Neural progenitor cell (in vitro differentiated cells): ENCODE data around the gene CANT1. TPM values are rescaled to one million over a fixed set of nuclear protein-coding genes. Genes with fewer than 3 reads are reported as not detected.
A peak's percentile ranks its signal among the peaks of the same experiment; 100 is the strongest.

Experiments used
- DNase-seq: peaks from one replicate; pipeline ENCODE4 v3.0.0-alpha.2; 2016; ENCODE audit warnings: low spot score
- H2AFZ ChIP-seq: fragments of 200-600 bp; sonication (generic); replicated peaks from 2 replicates; pipeline ENCODE4 v1.6.1; 2016; ENCODE audit warnings: antibody characterized with exemption
- H3F3A ChIP-seq: fragments of 200-600 bp; sonication (generic); 2 replicates; pipeline ENCODE4 v1.6.1; 2016; ENCODE audit warnings: antibody characterized with exemption, low read depth
- H3K27ac ChIP-seq: fragments of 200-600 bp; sonication (generic); 2 replicates; pipeline ENCODE4 v1.5.1; 2016; ENCODE audit warnings: mild to moderate bottlenecking
- H3K27me3 ChIP-seq: fragments of 200-600 bp; sonication (generic); 2 replicates; pipeline ENCODE4 v1.6.1; 2016; ENCODE audit warnings: mild to moderate bottlenecking, moderate library complexity
- H3K36me3 ChIP-seq: fragments of 200-600 bp; sonication (generic); 2 replicates; pipeline ENCODE4 v1.5.1; 2016
- H3K4me1 ChIP-seq: fragments of 200-600 bp; sonication (generic); 2 replicates; pipeline ENCODE4 v1.6.1; 2016; ENCODE audit warnings: mixed run types
- H3K4me2 ChIP-seq: fragments of 200-600 bp; sonication (generic); 2 replicates; pipeline ENCODE4 v1.6.1; 2016
- H3K4me3 ChIP-seq: fragments of 200-600 bp; sonication (generic); 2 replicates; pipeline ENCODE4 v1.5.1; 2016
- H3K79me2 ChIP-seq: fragments of 200-600 bp; sonication (generic); 2 replicates; pipeline ENCODE4 v1.6.1; 2016; ENCODE audit warnings: low read depth
- H3K9ac ChIP-seq: fragments of 200-600 bp; sonication (generic); 2 replicates; pipeline ENCODE4 v1.6.1; 2016
- H3K9me3 ChIP-seq: fragments of 200-600 bp; sonication (generic); 2 replicates; pipeline ENCODE4 v1.5.1; 2016; ENCODE audit warnings: low read depth
- H4K20me1 ChIP-seq: fragments of 200-600 bp; sonication (generic); 2 replicates; pipeline ENCODE4 v1.6.1; 2016; ENCODE audit warnings: low read depth
- H3K27ac Mint-ChIP-seq: 3 replicates; pipeline ENCODE4 v1.8.0; 2021; ENCODE audit warnings: mixed read lengths
- H3K27me3 Mint-ChIP-seq: 2 replicates; pipeline ENCODE4 v1.8.0; 2022; ENCODE audit warnings: low read depth, mild to moderate bottlenecking, inconsistent platforms, moderate library complexity, mixed read lengths; ENCODE audit not compliant: insufficient read depth
- H3K36me3 Mint-ChIP-seq: 3 replicates; pipeline ENCODE4 v1.8.0; 2021; ENCODE audit warnings: mixed read lengths
- H3K4me1 Mint-ChIP-seq: 3 replicates; pipeline ENCODE4 v1.8.0; 2021; ENCODE audit warnings: mixed read lengths
- H3K4me3 Mint-ChIP-seq: 3 replicates; pipeline ENCODE4 v1.8.0; 2021; ENCODE audit warnings: mild to moderate bottlenecking, moderate library complexity, mixed read lengths
- H3K9me3 Mint-ChIP-seq: 3 replicates; pipeline ENCODE4 v1.8.0; 2020; ENCODE audit warnings: mixed read lengths
- CTCF ChIP-seq: fragments of 200-600 bp; sonication (generic); IDR thresholded peaks from 2 replicates; pipeline ENCODE4 v1.5.1; 2017; ENCODE audit warnings: antibody characterized with exemption, mild to moderate bottlenecking
- EZH2 ChIP-seq: fragments of 200-600 bp; sonication (generic); IDR thresholded peaks from 2 replicates; pipeline ENCODE4 v1.6.1; 2017; ENCODE audit warnings: antibody characterized with exemption, mild to moderate bottlenecking, moderate library complexity
- EZH2phosphoT487 ChIP-seq: fragments of 200-600 bp; sonication (generic); IDR thresholded peaks from 2 replicates; pipeline ENCODE4 v1.6.1; 2017; ENCODE audit warnings: antibody characterized with exemption
- total RNA-seq: library from RNA; depleted of rRNA; stranded (reverse); fragments of >200 nt; gene quantifications from 2 replicates; pipeline ENCODE4 v1.2.3, GENCODE V29; 2015; ENCODE audit warnings: low replicate concordance

The CANT1 gene
- total RNA-seq, 1 donor from 2014 or later, result 24.3 TPM

GRCh38 chr17:78951967-78952551, 57.5 kb downstream of the CANT1 start:
- DNase-seq, result no peak
- Histone ChIP-seq H3K27ac (no peak overlapping the region), H3K79me2 (no peaks in the 10 kb centered on the region), H3K9me3 (no peaks in the 10 kb centered on the region), H3K4me2 (no peak overlapping the region), H4K20me1 (no peaks in the 10 kb centered on the region), H3K4me3 (no peak overlapping the region), H3K36me3 (no peaks in the 10 kb centered on the region), H2AFZ (peak overlapping the region; percentile 85), H3F3A (no peaks in the 10 kb centered on the region), H3K27me3 (no peaks in the 10 kb centered on the region), H3K4me1 (peaks cover 4% of the 10 kb centered on the region), H3K9ac (no peak overlapping the region)
- no peak overlapping the region for H3K4me3 Mint-ChIP-seq
- peaks cover 21% of the 10 kb centered on the region for H3K9me3 Mint-ChIP-seq
- TF ChIP-seq EZH2, result no peak
- TF ChIP-seq CTCF, result no peak
- TF ChIP-seq EZH2phosphoT487, result no peak
- H3K27me3 Mint-ChIP-seq, result peaks cover 25% of the 10 kb centered on the region
- H3K27ac Mint-ChIP-seq, result no peak overlapping the region
- peaks cover 62% of the 10 kb centered on the region for H3K4me1 Mint-ChIP-seq
- H3K36me3 Mint-ChIP-seq, result peaks cover 4% of the 10 kb centered on the region

GRCh38 chr17:78950870-78951269, 58.7 kb downstream of the CANT1 start:
- Histone ChIP-seq H3K9ac (no peak overlapping the region), H3F3A (no peaks in the 10 kb centered on the region), H3K9me3 (no peaks in the 10 kb centered on the region), H3K4me1 (peaks cover 4% of the 10 kb centered on the region), H3K4me3 (no peak overlapping the region), H3K36me3 (no peaks in the 10 kb centered on the region), H2AFZ (no peak overlapping the region), H3K79me2 (no peaks in the 10 kb centered on the region), H3K27me3 (no peaks in the 10 kb centered on the region), H3K27ac (no peak overlapping the region), H3K4me2 (no peak overlapping the region), H4K20me1 (no peaks in the 10 kb centered on the region)
- no peak for DNase-seq
- peak overlapping the region; percentile 42 for H3K27ac Mint-ChIP-seq
- peaks cover 57% of the 10 kb centered on the region for H3K4me1 Mint-ChIP-seq
- peaks cover 4% of the 10 kb centered on the region for H3K36me3 Mint-ChIP-seq
- H3K27me3 Mint-ChIP-seq, result peaks cover 22% of the 10 kb centered on the region
- H3K9me3 Mint-ChIP-seq, result peaks cover 21% of the 10 kb centered on the region
- no peak overlapping the region for H3K4me3 Mint-ChIP-seq
- no peak for TF ChIP-seq EZH2phosphoT487
- TF ChIP-seq CTCF, result no peak
- no peak for TF ChIP-seq EZH2

- H3K36me3 Mint-ChIP-seq, result peaks cover 2% of the 10 kb centered on the region
- H3K79me2 ChIP-seq, result no peaks in the 10 kb centered on the region
- H3K9me3 ChIP-seq, result no peaks in the 10 kb centered on the region
- no peak overlapping the region for H3K9ac ChIP-seq
- no peaks in the 10 kb centered on the region for H3K27me3 ChIP-seq
- H3K4me2 ChIP-seq, result no peak overlapping the region
- H3K4me1 ChIP-seq, result peaks cover 4% of the 10 kb centered on the region
- no peak overlapping the region for H3K27ac ChIP-seq
- peaks cover 23% of the 10 kb centered on the region for H3K27me3 Mint-ChIP-seq
- no peak overlapping the region for H3K4me3 ChIP-seq
- H2AFZ ChIP-seq, result no peak overlapping the region
- no peaks in the 10 kb centered on the region for H3K36me3 ChIP-seq
- no peaks in the 10 kb centered on the region for H4K20me1 ChIP-seq
- peaks cover 20% of the 10 kb centered on the region for H3K9me3 Mint-ChIP-seq
- H3K27ac Mint-ChIP-seq, result peak overlapping the region; percentile 17
- H3K4me3 Mint-ChIP-seq, result no peak overlapping the region
- peaks cover 27% of the 10 kb centered on the region for H3K4me1 Mint-ChIP-seq
- no peak for DNase-seq
- no peak for TF ChIP-seq CTCF
- no peak for TF ChIP-seq EZH2
- TF ChIP-seq EZH2phosphoT487, result no peak
- no peaks in the 10 kb centered on the region for H3F3A ChIP-seq
Measured at GRCh38 chr17:78947235-78948149, 62.1 kb downstream of the CANT1 start.
